Measurements from ENCODE around the gene PPP1R10. TPM values are rescaled to one million over a fixed set of nuclear protein-coding genes. Genes with fewer than 3 reads are reported as not detected.
A peak's percentile ranks its signal among the peaks of the same experiment; 100 is the strongest.

PPP1R10 gene
- total RNA-seq, 1 donor from 2014 or later = 20.4 TPM

DNA sequence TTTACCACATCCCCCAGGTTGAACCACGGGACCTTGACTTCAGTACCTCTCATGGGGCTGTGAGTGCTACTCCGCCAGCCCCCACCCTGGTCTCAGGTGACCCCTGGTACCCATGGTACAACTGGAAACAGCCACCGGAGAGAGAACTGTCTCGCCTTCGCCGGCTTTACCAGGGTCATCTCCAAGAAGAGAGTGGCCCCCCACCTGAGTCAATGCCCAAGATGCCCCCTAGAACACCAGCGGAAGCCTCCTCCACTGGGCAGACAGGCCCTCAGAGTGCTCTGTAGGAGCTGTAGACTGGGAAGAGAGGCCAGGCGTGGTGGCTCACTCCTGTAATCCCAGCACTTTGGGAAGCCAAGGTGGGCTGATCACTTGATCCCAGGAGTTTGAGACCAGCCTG lies 8.5 kb upstream of the PPP1R10 start:
- H3K9ac ChIP-seq (ENCODE audit: low read depth in 1 of 3, low read length in 3 of 3) = peak overlapping the region in 1 of 3 donors; percentile 16
- no peaks in the 10 kb centered on the region for H3K27me3 ChIP-seq (ENCODE audit: control insufficient read depth in 3 of 3, insufficient read depth in 3 of 3, low read length in 3 of 3)
- peaks cover 45 to 49% (median 46%) of the 10 kb centered on the region in 3 donors for H3K36me3 ChIP-seq (ENCODE audit: control insufficient read depth in 3 of 3, insufficient read depth in 3 of 3, low read length in 3 of 3)
- peaks cover 8 to 15% (median 13%) of the 10 kb centered on the region in 3 donors for H3K4me1 ChIP-seq (ENCODE audit: control insufficient read depth in 3 of 3, insufficient read depth in 3 of 3, low read length in 3 of 3)
- no peak overlapping the region for H3K4me3 ChIP-seq (ENCODE audit: low read length in 3 of 3)
- no peak overlapping the region for H3K27ac ChIP-seq (ENCODE audit: low read depth, low read length)
- no peaks in the 10 kb centered on the region for H3K9me3 ChIP-seq (ENCODE audit: control insufficient read depth in 3 of 3, low read length in 3 of 3)

DNA sequence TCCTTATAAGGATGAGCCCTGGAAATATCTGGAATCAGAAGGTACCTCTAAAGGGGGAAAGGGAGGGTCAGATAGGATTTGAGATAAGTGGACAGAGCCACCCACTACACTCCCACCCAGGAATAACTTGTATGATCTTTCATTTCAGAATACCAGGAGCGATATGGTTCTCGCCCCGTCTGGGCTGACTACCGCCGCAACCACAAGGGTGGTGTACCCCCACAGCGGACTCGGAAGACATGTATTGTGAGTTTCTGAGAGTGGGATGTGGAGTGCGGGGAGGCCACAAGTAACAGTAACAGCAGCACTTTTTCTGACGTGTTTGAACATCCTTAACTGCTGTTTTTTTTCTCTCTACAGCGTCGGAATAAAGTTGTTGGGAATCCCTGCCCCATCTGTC lies 2.5 kb upstream of the PPP1R10 start:
- Histone ChIP-seq H3K27ac (ENCODE audit: low read depth, low read length) (no peak overlapping the region), H3K9ac (ENCODE audit: low read depth in 1 of 3, low read length in 3 of 3) (peak overlapping the region in 1 of 3 donors; percentile 50), H3K9me3 (ENCODE audit: control insufficient read depth in 3 of 3, low read length in 3 of 3) (no peaks in the 10 kb centered on the region), H3K4me1 (ENCODE audit: control insufficient read depth in 3 of 3, insufficient read depth in 3 of 3, low read length in 3 of 3) (peaks cover 14 to 21% (median 16%) of the 10 kb centered on the region in 3 donors), H3K36me3 (ENCODE audit: control insufficient read depth in 3 of 3, insufficient read depth in 3 of 3, low read length in 3 of 3) (peaks cover 46 to 55% (median 48%) of the 10 kb centered on the region in 3 donors), H3K4me3 (ENCODE audit: low read length in 3 of 3) (no peak overlapping the region), H3K27me3 (ENCODE audit: control insufficient read depth in 3 of 3, insufficient read depth in 3 of 3, low read length in 3 of 3) (no peaks in the 10 kb centered on the region)

DNA sequence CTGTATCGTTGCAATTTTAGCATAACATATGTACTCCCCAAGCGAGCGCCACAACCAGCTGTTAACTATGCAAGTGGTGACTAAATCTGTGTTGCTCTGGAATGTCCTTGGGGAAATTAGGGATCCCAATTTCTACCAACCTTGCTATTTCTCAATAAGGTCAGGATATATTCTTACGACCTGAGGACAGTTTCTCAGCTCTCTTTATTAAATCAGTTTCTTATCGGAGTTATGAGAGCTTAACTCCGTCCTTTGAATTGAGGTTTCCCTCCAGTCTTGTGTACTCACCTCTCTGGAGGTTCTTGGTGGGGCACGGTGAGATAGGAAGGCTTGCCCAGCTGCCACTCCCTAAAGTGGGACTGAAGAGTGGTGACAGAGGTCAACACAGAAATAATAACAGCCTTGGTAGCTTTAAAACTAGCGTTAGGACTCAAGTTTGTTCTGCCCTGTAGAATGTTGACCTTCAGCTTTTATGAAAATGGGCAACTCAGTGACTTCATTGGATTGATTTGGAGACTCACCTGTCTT lies 1.3 kb upstream of the PPP1R10 start:
- Histone ChIP-seq H3K9me3 (ENCODE audit: control insufficient read depth in 3 of 3, low read length in 3 of 3) (no peaks in the 10 kb centered on the region), H3K9ac (ENCODE audit: low read depth in 1 of 3, low read length in 3 of 3) (peak overlapping the region; percentile 94 to 99 (median 98)), H3K4me1 (ENCODE audit: control insufficient read depth in 3 of 3, insufficient read depth in 3 of 3, low read length in 3 of 3) (peaks cover 23 to 31% (median 27%) of the 10 kb centered on the region in 3 donors), H3K36me3 (ENCODE audit: control insufficient read depth in 3 of 3, insufficient read depth in 3 of 3, low read length in 3 of 3) (peaks cover 35 to 45% (median 38%) of the 10 kb centered on the region in 3 donors), H3K27ac (ENCODE audit: low read depth, low read length) (peak overlapping the region; percentile 100), H3K27me3 (ENCODE audit: control insufficient read depth in 3 of 3, insufficient read depth in 3 of 3, low read length in 3 of 3) (no peaks in the 10 kb centered on the region), H3K4me3 (ENCODE audit: low read length in 3 of 3) (peak overlapping the region; percentile 74 to 100 (median 94))

DNA sequence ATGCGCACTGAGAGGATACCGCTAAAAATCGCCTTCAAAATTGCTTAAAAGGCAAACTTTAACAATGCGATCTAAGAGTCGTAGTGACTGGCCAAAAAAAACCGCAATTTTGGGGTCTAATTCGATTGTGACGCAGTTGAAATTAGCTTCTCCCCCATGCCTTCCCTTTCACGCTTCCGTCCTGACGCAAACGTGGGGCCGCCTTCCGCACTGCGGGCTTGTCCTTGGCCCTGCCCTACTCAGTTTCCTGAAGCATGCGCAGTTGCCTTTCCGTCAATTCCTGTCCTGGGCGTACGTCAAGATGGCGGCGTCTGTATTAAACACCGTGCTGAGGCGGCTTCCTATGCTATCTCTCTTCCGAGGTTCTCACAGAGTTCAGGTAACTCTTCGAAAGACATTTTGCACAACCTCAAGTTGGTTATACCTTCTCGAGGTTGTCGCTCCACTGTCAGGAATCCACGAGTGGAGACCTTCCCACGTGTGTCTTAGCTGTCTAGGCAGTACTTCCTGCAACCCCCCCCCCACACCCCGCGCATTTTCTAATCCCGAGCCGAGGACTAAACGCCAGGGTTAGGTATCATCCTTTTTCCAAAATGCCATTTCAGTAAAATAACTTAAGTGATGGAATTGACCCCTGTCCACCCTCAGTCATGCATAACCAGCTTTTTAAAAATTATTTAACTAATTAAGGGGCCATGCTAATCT lies 674 bp upstream of the PPP1R10 start, which contains the start of gene MRPS18B:
MRPS18B (plus strand) TSS at position 276 of the 705 bp plus-strand sequence; CDS start at position 302, 26 bp downstream.
- H3K27ac ChIP-seq (ENCODE audit: low read depth, low read length) = peak within 1 kb of the TSS; percentile 100
- no peaks in the 10 kb centered on the region for H3K9me3 ChIP-seq (ENCODE audit: control insufficient read depth in 3 of 3, low read length in 3 of 3)
- peak within 1 kb of the TSS; percentile 94 to 100 (median 98) for H3K9ac ChIP-seq (ENCODE audit: low read depth in 1 of 3, low read length in 3 of 3)
- H3K4me3 ChIP-seq (ENCODE audit: low read length in 3 of 3) = peak within 1 kb of the TSS; percentile 88 to 100 (median 94)
- no peaks in the 10 kb centered on the region for H3K27me3 ChIP-seq (ENCODE audit: control insufficient read depth in 3 of 3, insufficient read depth in 3 of 3, low read length in 3 of 3)
- H3K4me1 ChIP-seq (ENCODE audit: control insufficient read depth in 3 of 3, insufficient read depth in 3 of 3, low read length in 3 of 3) = peaks cover 26 to 37% (median 33%) of the 10 kb centered on the region in 3 donors
- H3K36me3 ChIP-seq (ENCODE audit: control insufficient read depth in 3 of 3, insufficient read depth in 3 of 3, low read length in 3 of 3) = peaks cover 29 to 40% (median 34%) of the 10 kb centered on the region in 3 donors

DNA sequence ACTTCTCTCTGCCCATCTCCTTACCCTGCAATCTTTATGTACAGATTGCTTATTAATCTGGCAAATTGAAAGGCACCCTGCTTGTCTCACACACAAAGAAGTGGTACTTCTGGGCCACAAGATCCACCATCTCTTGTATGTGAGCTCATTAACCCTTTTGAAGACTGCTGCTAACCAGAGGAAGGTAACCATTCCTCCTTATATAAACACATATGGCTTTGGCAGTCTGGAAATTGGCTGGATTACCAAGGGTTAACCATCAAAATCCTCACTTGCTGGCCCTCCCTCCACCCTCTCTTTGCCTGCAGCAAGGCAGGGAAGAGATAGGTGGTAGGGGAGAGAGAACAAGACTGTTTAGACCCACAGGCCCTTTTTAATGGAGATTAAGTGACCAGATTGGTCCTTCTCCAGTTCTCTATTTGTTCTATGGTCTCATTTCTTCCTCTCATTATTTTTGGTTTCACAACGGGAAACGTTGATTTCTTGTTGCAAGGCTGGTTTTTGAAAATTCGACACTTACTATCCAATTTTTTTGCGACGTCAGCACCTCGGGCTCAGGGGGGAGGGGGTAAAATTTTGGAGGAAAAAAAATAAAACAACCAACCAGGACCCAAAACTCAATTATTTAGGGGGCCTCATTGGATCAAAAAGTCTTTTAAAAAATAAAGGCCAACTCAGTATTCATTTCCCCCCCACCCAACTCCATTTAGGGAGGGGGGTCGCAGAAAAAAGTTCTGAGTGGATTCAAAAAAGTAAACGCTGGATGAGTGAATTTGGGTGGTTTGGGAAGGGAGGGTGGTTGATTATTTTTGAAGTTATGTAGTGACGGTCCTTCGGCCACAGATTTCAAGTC lies 859 bp downstream of the PPP1R10 start:
- Histone ChIP-seq H3K4me3 (ENCODE audit: low read length in 3 of 3) (peak overlapping the region; percentile 88 to 99 (median 89)), H3K27me3 (ENCODE audit: control insufficient read depth in 3 of 3, insufficient read depth in 3 of 3, low read length in 3 of 3) (no peaks in the 10 kb centered on the region), H3K9ac (ENCODE audit: low read depth in 1 of 3, low read length in 3 of 3) (peak overlapping the region; percentile 87 to 100 (median 98)), H3K4me1 (ENCODE audit: control insufficient read depth in 3 of 3, insufficient read depth in 3 of 3, low read length in 3 of 3) (peaks cover 30 to 51% (median 49%) of the 10 kb centered on the region in 3 donors), H3K27ac (ENCODE audit: low read depth, low read length) (peak overlapping the region; percentile 100), H3K9me3 (ENCODE audit: control insufficient read depth in 3 of 3, low read length in 3 of 3) (no peaks in the 10 kb centered on the region), H3K36me3 (ENCODE audit: control insufficient read depth in 3 of 3, insufficient read depth in 3 of 3, low read length in 3 of 3) (peaks cover 20 to 30% (median 27%) of the 10 kb centered on the region in 3 donors)

DNA sequence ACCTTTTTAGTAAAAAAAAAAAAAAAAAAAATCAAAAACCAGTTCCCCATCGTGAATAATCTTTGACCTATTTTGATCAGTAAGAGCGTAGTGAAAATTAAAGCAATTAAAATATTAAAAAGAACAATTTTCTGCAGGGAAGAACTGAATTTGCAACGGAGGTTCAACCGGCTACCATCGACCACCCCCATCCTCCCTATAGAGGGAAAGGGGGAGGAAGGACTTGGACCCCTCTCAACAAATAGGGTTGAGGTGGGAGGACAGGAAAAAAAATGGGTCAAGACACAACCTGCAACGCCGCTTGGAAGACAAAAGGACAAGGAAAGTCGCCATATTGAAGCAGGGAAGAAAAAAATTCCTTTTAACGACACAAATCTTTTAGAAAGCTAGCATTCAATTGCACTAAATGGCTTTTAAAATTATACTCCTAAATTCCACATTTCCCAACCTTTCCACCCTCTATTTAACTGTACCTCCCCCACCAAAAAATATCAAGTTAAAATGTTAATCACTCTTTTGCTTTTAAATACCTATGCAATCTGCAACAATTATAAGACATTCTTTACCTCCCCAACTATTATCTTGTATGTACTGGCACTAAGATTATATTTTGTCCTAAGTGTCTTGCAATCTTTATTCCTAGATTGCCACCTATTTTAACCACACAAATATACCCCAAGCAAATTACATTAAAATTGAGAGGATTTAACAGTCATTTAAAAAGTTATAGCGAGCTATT lies 1.7 kb downstream of the PPP1R10 start:
- H3K9me3 ChIP-seq (ENCODE audit: control insufficient read depth in 3 of 3, low read length in 3 of 3) = no peaks in the 10 kb centered on the region
- H3K4me3 ChIP-seq (ENCODE audit: low read length in 3 of 3) = peak overlapping the region; percentile 88 to 99 (median 89)
- H3K36me3 ChIP-seq (ENCODE audit: control insufficient read depth in 3 of 3, insufficient read depth in 3 of 3, low read length in 3 of 3) = peaks cover 16 to 23% (median 21%) of the 10 kb centered on the region in 3 donors
- peak overlapping the region; percentile 100 for H3K27ac ChIP-seq (ENCODE audit: low read depth, low read length)
- no peaks in the 10 kb centered on the region for H3K27me3 ChIP-seq (ENCODE audit: control insufficient read depth in 3 of 3, insufficient read depth in 3 of 3, low read length in 3 of 3)
- peak overlapping the region; percentile 87 to 100 (median 98) for H3K9ac ChIP-seq (ENCODE audit: low read depth in 1 of 3, low read length in 3 of 3)
- peaks cover 30 to 58% (median 50%) of the 10 kb centered on the region in 3 donors for H3K4me1 ChIP-seq (ENCODE audit: control insufficient read depth in 3 of 3, insufficient read depth in 3 of 3, low read length in 3 of 3)

DNA sequence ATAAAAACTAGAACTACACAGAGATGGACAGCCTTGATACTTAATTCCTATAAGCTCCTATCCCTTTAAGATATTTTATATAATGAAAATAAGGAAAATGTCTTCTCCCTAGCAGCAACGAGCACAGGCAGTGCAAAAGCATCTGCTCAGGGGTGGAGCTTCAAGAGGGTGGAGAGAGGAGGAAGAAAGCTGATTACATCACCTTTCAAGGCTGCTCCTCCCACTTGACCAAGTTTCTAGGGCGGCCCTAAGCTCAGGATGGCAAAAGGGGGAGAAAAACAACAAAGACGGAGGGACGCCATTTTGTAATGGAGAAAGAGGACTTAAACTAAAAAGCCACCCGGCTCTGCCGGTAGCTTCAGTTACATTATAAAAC lies 2.2 kb downstream of the PPP1R10 start:
- Histone ChIP-seq H3K4me1 (ENCODE audit: control insufficient read depth in 3 of 3, insufficient read depth in 3 of 3, low read length in 3 of 3) (peaks cover 30 to 63% (median 50%) of the 10 kb centered on the region in 3 donors), H3K27ac (ENCODE audit: low read depth, low read length) (peak overlapping the region; percentile 100), H3K9me3 (ENCODE audit: control insufficient read depth in 3 of 3, low read length in 3 of 3) (no peaks in the 10 kb centered on the region), H3K36me3 (ENCODE audit: control insufficient read depth in 3 of 3, insufficient read depth in 3 of 3, low read length in 3 of 3) (peaks cover 16 to 20% (median 19%) of the 10 kb centered on the region in 3 donors), H3K4me3 (ENCODE audit: low read length in 3 of 3) (peak overlapping the region; percentile 88 to 99 (median 89)), H3K27me3 (ENCODE audit: control insufficient read depth in 3 of 3, insufficient read depth in 3 of 3, low read length in 3 of 3) (no peaks in the 10 kb centered on the region), H3K9ac (ENCODE audit: low read depth in 1 of 3, low read length in 3 of 3) (peak overlapping the region; percentile 87 to 100 (median 98))

DNA sequence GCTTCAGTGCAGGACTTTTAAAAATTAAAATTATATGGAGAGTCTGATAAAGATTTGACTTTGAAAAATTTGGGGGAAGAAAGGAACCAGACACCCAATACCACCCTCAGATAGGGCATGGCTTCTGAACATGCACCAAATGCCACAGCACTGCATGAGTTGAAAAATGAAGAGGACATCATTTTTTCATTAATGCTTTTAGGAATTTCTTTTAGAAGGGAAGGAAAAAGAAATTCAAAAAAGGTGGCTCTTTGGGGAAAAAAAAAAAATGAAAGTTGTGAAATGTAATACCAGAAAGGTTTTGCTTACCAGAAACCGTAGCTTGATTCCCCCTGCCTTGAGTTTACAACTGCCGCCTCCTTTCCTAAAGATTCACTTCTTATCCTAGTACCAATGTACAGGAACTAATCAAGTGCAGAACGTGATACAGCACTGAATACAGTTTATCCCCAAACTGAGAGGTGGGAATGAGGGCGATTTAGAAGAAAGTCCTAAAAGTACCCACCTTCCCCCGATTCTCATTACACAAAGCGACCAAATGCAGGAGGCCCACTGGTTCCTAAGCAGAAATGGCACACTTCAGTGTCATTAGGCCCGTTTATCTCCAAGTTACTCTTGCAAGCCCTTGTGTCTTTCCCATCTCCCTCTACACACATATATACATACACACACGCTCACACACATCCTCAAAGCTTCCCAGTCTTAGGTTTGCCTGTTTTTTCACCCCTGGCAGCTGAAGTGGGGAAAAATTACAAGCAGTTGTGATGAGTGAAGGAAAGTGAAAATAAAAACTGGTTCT lies 2.8 kb downstream of the PPP1R10 start:
- peak overlapping the region; percentile 87 to 100 (median 98) for H3K9ac ChIP-seq (ENCODE audit: low read depth in 1 of 3, low read length in 3 of 3)
- H3K9me3 ChIP-seq (ENCODE audit: control insufficient read depth in 3 of 3, low read length in 3 of 3) = no peaks in the 10 kb centered on the region
- no peaks in the 10 kb centered on the region for H3K27me3 ChIP-seq (ENCODE audit: control insufficient read depth in 3 of 3, insufficient read depth in 3 of 3, low read length in 3 of 3)
- H3K27ac ChIP-seq (ENCODE audit: low read depth, low read length) = peak overlapping the region; percentile 100
- peaks cover 13 to 19% (median 17%) of the 10 kb centered on the region in 3 donors for H3K36me3 ChIP-seq (ENCODE audit: control insufficient read depth in 3 of 3, insufficient read depth in 3 of 3, low read length in 3 of 3)
- H3K4me1 ChIP-seq (ENCODE audit: control insufficient read depth in 3 of 3, insufficient read depth in 3 of 3, low read length in 3 of 3) = peaks cover 30 to 57% (median 52%) of the 10 kb centered on the region in 3 donors
- H3K4me3 ChIP-seq (ENCODE audit: low read length in 3 of 3) = peak overlapping the region; percentile 71 to 99 (median 88)

Data from skeletal muscle tissue (tissue), 4 donors.